Smooth muscle cell of the umbilical artery (primary cell): ENCODE data around the gene ISL2. TPM values are rescaled to one million over a fixed set of nuclear protein-coding genes. Genes with fewer than 3 reads are reported as not detected.

Source experiments
- total RNA-seq: library from RNA; depleted of rRNA; stranded (reverse); fragments of >200 nt; gene quantifications from 2 replicates; pipeline ENCODE4 v1.2.3, GENCODE V29; 2014

ISL2 gene
- total RNA-seq: 1.8 and 2.4 TPM in 2 replicates

GRCh38 chr15:76336254-76337058 lies at the start of gene ISL2:
TSS of gene ISL2 (plus strand) at chr15:76336773. CDS start at chr15:76336884, 111 bp downstream.

GRCh38 chr15:76311100-76311953 lies 25.2 kb upstream of the ISL2 start, which contains the start of gene ETFA:
TSS of gene ETFA (minus strand) at chr15:76311469. CDS start at chr15:76311388, 81 bp downstream.

Other genes starting within 250 kb of the ISL2 start
- 103 and 112 TPM in 2 replicates for gene ETFA, start 25.3 kb upstream of the ISL2 start, total RNA-seq